ENCODE results near the gene BLVRA.

DNA sequence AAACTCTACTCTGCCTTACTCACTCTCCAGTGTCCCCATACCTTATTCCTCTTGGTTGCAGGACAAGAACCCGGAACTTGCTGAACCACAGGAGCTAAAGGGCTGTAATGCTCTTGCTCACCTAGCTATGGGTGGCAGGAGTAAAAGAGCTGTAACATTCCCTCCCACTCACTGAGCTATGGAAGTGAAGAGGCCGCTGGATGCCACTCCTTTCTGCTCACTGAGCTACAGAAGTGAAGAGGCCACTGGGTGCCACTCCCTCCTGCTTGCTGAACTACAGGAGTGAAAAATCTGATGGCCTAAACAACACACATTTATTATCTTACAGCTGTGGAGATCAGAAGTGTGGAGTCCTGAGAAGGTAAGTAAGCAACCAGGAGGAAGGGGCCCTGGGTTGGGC is 93.3 kb downstream of the BLVRA start:
- TF ChIP-seq, protein P1, sequence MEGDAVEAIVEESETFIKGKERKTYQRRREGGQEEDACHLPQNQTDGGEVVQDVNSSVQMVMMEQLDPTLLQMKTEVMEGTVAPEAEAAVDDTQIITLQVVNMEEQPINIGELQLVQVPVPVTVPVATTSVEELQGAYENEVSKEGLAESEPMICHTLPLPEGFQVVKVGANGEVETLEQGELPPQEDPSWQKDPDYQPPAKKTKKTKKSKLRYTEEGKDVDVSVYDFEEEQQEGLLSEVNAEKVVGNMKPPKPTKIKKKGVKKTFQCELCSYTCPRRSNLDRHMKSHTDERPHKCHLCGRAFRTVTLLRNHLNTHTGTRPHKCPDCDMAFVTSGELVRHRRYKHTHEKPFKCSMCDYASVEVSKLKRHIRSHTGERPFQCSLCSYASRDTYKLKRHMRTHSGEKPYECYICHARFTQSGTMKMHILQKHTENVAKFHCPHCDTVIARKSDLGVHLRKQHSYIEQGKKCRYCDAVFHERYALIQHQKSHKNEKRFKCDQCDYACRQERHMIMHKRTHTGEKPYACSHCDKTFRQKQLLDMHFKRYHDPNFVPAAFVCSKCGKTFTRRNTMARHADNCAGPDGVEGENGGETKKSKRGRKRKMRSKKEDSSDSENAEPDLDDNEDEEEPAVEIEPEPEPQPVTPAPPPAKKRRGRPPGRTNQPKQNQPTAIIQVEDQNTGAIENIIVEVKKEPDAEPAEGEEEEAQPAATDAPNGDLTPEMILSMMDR (IDR thresholded peaks at IDR 0.05): no peak
- TF ChIP-seq POLR2A (IDR thresholded peaks at IDR 0.05): no peak

Data from uterus (tissue), 2 donors.